Common myeloid progenitor, CD34-positive (primary cell): Measurements from ENCODE around the gene WDR4.
A peak's percentile ranks its signal among the peaks of the same experiment; 100 is the strongest.
"Not testable (repeated sequence)": the region's sequence is repeated elsewhere in the genome, so short reads cannot be mapped to it uniquely, and the experiment has no call there.

Experiments used
- CTCF ChIA-PET: fragments of 350-600 bp; sonication (Branson Sonifier 250); formaldehyde crosslinking; loops from one replicate; lab custom pipeline; 2021; ENCODE audit warnings: antibody characterized with exemption; lab: Charles Lee
- POLR2A ChIA-PET: fragments of 350-600 bp; sonication (Branson Sonifier 250); formaldehyde crosslinking; loops from one replicate; lab custom pipeline; 2021; ENCODE audit warnings: antibody characterized with exemption; lab: Charles Lee
- DNase-seq, 3 donors: peaks; one replicate each; pipeline versions ENCODE4 v3.0.0 to v3.0.0-alpha.2; 2013
- H3K27ac ChIP-seq, 2 experiments: 1 replicate in 1 of 2; 2 replicates in 1 of 2; pipeline ENCODE4 v1.7.0; 2013; ENCODE audit warnings: inconsistent platforms in 2 of 2, low read length in 2 of 2, mild to moderate bottlenecking in 2 of 2, low read depth in 1 of 2, moderate library complexity in 1 of 2; ENCODE audit not compliant: severe bottlenecking in 2 of 2, insufficient read depth in 1 of 2, poor library complexity in 1 of 2
- H3K27me3 ChIP-seq, 5 experiments: replicated peaks in 2 of 5; 1 replicate in 3 of 5; 2 replicates in 2 of 5; pipeline versions ENCODE4 v1.6.1 to v1.7.0; 2013; ENCODE audit warnings: low read length in 4 of 5, mild to moderate bottlenecking in 2 of 5, moderate library complexity in 2 of 5, inconsistent platforms in 1 of 5; ENCODE audit not compliant: insufficient read depth in 5 of 5, control insufficient read depth in 4 of 5
- H3K36me3 ChIP-seq, 4 experiments: 1 replicate in 2 of 4; 2 replicates in 2 of 4; pipeline versions ENCODE4 v1.6.1 to v1.7.0; 2013; ENCODE audit warnings: low read length in 3 of 4, control low read depth in 1 of 4, mild to moderate bottlenecking in 1 of 4; ENCODE audit not compliant: control insufficient read depth in 4 of 4, insufficient read depth in 4 of 4
- H3K4me1 ChIP-seq, 4 experiments: 1 replicate in 3 of 4; 2 replicates in 1 of 4; pipeline versions ENCODE4 v1.6.1 to v1.7.1; 2013; ENCODE audit warnings: low read length in 3 of 4, mild to moderate bottlenecking in 3 of 4, control low read depth in 1 of 4, inconsistent platforms in 1 of 4, moderate library complexity in 1 of 4; ENCODE audit not compliant: control insufficient read depth in 4 of 4, insufficient read depth in 4 of 4; ENCODE audit errors: control extremely low read depth in 1 of 4
- H3K4me3 ChIP-seq, 7 experiments: 1 replicate in 4 of 7; 2 replicates in 3 of 7; pipeline versions ENCODE4 v1.5.1 to v1.7.0; 2013; ENCODE audit warnings: mild to moderate bottlenecking in 7 of 7, low read length in 6 of 7, moderate library complexity in 6 of 7, inconsistent platforms in 2 of 7, low read depth in 2 of 7, control low read depth in 1 of 7; ENCODE audit not compliant: insufficient read depth in 4 of 7, control insufficient read depth in 1 of 7; ENCODE audit errors: extremely low read depth in 1 of 7
- H3K9me3 ChIP-seq, 5 experiments: 1 replicate in 4 of 5; 2 replicates in 1 of 5; pipeline versions ENCODE4 v1.6.1 to v1.7.1; 2013; ENCODE audit warnings: low read length in 4 of 5, mild to moderate bottlenecking in 2 of 5, inconsistent platforms in 1 of 5, low read depth in 1 of 5, moderate library complexity in 1 of 5; ENCODE audit not compliant: control insufficient read depth in 4 of 5, insufficient read depth in 2 of 5; ENCODE audit errors: control extremely low read depth in 1 of 5
- WGBS: methylation state at CpG from one replicate; pipeline ENCODE4 v1.1.5; 2013; ENCODE audit not compliant: insufficient coverage; 5-methylcytosine and 5-hydroxymethylcytosine counted together

WDR4 gene

GRCh38 chr21:42807938-42808613, 71.3 kb downstream of the WDR4 start:
- Histone ChIP-seq H3K9me3 (no peaks in the 10 kb centered on the region), H3K4me1 (peaks cover 0 to 21% (median 14%) of the 10 kb centered on the region in 4 experiments), H3K27me3 (no peaks in the 10 kb centered on the region), H3K27ac (no peak overlapping the region), H3K4me3 (no peak overlapping the region), H3K36me3 (no peaks in the 10 kb centered on the region)
- DNase-seq: peak in 2 of 3 donors; percentile 43 to 44
- 43% methylated on average over 11 of the region's 13 CpGs for WGBS
- POLR2A ChIA-PET: no interaction called here
- CTCF ChIA-PET: no interaction called here

- peaks cover 0 to 21% (median 14%) of the 10 kb centered on the region in 4 experiments for H3K4me1 ChIP-seq
- H3K9me3 ChIP-seq, H3K27me3 ChIP-seq, POLR2A ChIA-PET, DNase-seq, H3K4me3 ChIP-seq, H3K36me3 ChIP-seq, H3K27ac ChIP-seq: not testable (repeated sequence)
- 100% methylated on average over 3 of the region's 16 CpGs for WGBS
- CTCF ChIA-PET: interaction anchor here (1.3 kb wide), 2 partner anchors 8 to 12 kb away, joined by 4 read pairs; no protein-coding TSS in a partner anchor
These were observed 71.9 kb downstream of the WDR4 start for GRCh38 chr21:42807293-42807895.

- H3K27ac ChIP-seq: no peak overlapping the region
- H3K36me3 ChIP-seq: no peaks in the 10 kb centered on the region
- DNase-seq: no peak
- H3K4me1 ChIP-seq: peaks cover 0 to 15% (median 11%) of the 10 kb centered on the region in 4 experiments
- WGBS: 65% methylated on average over 13 of the region's 14 CpGs
- POLR2A ChIA-PET: no interaction called here
- no peaks in the 10 kb centered on the region for H3K9me3 ChIP-seq
- CTCF ChIA-PET: interaction anchor here (1.3 kb wide), 2 partner anchors 9 to 12 kb away, joined by 4 read pairs; no protein-coding TSS in a partner anchor
- H3K4me3 ChIP-seq: peak overlapping the region in 1 of 7 experiments; percentile 25
- no peaks in the 10 kb centered on the region for H3K27me3 ChIP-seq
These were observed 72.7 kb downstream of the WDR4 start for GRCh38 chr21:42806509-42807140.

GRCh38 chr21:42801616-42802015, 77.7 kb downstream of the WDR4 start:
- H3K27me3 ChIP-seq, DNase-seq, H3K27ac ChIP-seq, H3K9me3 ChIP-seq, CTCF ChIA-PET, H3K4me3 ChIP-seq, POLR2A ChIA-PET, H3K36me3 ChIP-seq, H3K4me1 ChIP-seq: not testable (repeated sequence)
- 100% methylated on average over 4 of the region's 6 CpGs for WGBS

GRCh38 chr21:42799948-42800347, 79.4 kb downstream of the WDR4 start:
- H3K36me3 ChIP-seq: no peaks in the 10 kb centered on the region
- ChIA-PET CTCF (no interaction called here), POLR2A (no interaction called here)
- no peak overlapping the region for H3K27ac ChIP-seq
- no peaks in the 10 kb centered on the region for H3K9me3 ChIP-seq
- peaks cover 0 to 11% (median 6%) of the 10 kb centered on the region in 4 experiments for H3K4me1 ChIP-seq
- peak in 2 of 3 donors; percentile 14 to 46 for DNase-seq
- WGBS: 41% methylated on average over 4 of the region's 5 CpGs
- H3K27me3 ChIP-seq: no peaks in the 10 kb centered on the region
- no peak overlapping the region for H3K4me3 ChIP-seq

- no peaks in the 10 kb centered on the region for H3K27me3 ChIP-seq
- CTCF ChIA-PET: interaction anchor here (1.0 kb wide), 1 partner anchor 121 kb away, joined by 3 read pairs; no protein-coding TSS in a partner anchor
- POLR2A ChIA-PET: interaction anchor here (0.7 kb wide), 1 partner anchor 115 kb away, joined by 3 read pairs; no protein-coding TSS in a partner anchor
- DNase-seq: no peak
- H3K4me1 ChIP-seq: peaks cover 0 to 11% (median 6%) of the 10 kb centered on the region in 4 experiments
- H3K9me3 ChIP-seq: no peaks in the 10 kb centered on the region
- no peak overlapping the region for H3K27ac ChIP-seq
- H3K4me3 ChIP-seq: no peak overlapping the region
- no peaks in the 10 kb centered on the region for H3K36me3 ChIP-seq
- WGBS: 97% methylated on average over 8 of the region's 9 CpGs
These were observed 79.8 kb downstream of the WDR4 start for GRCh38 chr21:42799516-42799915.
